ENCODE results near the gene SLC9A7. TPM values are rescaled to one million over a fixed set of nuclear protein-coding genes. Genes with fewer than 3 reads are reported as not detected.

The SLC9A7 gene
- total and polyA plus RNA-seq, 2 of the 13 experiments (the other 11 are each of a cell fraction or from before 2014, with no cell fraction given) = 5.8 to 7.2 TPM

DNA sequence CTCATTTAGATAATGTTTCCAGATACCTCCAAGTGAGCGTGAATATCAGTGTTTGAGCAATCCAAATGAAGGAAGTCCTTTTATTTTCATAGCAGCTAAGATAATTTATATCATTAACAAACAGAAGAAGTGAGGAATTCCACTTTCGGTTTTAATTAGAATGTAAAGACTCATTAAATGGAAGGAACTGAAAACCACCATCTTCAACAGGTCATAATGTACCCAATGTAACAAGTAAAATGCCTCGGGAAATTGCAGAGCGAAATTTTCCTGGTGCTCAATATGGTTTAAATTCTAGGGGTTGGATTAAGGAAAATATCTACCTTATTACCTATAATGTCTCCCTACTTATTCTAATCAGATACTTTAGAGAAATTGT lies 33.9 kb upstream of the SLC9A7 start (continued):
- TF ChIP-seq, protein P1, sequence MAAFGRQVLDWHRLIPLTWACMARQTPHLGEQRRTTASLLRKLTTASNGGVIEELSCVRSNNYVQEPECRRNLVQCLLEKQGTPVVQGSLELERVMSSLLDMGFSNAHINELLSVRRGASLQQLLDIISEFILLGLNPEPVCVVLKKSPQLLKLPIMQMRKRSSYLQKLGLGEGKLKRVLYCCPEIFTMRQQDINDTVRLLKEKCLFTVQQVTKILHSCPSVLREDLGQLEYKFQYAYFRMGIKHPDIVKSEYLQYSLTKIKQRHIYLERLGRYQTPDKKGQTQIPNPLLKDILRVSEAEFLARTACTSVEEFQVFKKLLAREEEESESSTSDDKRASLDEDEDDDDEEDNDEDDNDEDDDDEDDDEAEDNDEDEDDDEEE (CRISPR knock-in tag; IDR thresholded peaks at IDR 0.05) = no peak
- TF ChIP-seq ZBTB8A (CRISPR knock-in tag; IDR thresholded peaks at IDR 0.05; ENCODE audit: borderline replicate concordance, low read depth) = no peak

DNA sequence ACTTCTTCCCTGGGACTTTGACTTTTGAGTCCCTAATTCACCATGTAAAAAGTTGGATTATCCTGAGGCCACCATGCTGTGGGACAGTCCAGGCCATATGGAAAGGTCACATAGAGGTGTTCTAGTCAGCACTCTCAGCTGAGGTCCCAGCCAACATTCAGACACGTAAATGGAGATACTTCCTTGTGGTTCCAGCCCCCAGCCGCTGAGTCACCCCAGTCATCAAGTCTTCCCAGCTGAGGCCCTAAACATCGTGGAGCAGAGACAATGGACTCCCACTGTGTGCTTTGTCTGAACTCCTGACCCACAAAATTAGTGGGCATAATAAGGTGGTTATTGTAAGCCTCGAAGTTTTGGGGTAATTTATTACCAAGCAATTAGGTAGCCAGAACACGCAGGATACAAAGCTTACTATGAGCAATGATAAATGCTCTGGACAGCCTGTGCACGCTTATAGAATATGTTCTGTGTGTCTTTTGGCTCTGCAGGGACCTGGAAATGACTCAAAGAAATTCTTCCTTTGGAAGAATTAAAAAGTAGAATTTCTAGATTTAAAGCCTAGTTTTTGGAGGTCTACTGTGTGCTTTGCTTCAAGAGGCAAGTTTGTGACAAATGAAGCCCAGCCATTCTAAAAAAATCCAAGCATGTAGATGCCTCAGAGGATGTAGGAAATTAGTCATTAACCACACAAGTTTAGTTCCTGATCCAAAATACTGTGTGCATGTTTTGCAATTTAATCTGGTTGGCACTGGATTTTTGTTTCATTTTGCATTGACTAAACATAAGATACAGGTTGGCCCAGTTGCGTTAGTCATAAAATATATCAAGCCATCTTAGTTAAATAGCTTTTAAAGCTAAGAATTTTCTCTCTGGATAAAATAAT lies 33.2 kb upstream of the SLC9A7 start:
- WGBS (ENCODE audit: low lambda C conversion rate) = 12% methylated on average over 2 of the region's 7 CpGs
- Histone ChIP-seq H3K4me3 (replicated peaks in 1 of 3; ENCODE audit: insufficient read depth in 1 of 3, low read depth in 2 of 3, low read length in 3 of 3) (no peak overlapping the region), H3K27ac (ENCODE audit: extremely low read length, insufficient read depth, low read length) (no peak overlapping the region), H3K27me3 (ENCODE audit: control insufficient read depth in 1 of 2, insufficient read depth in 2 of 2, low read length in 2 of 2) (no peaks in the 10 kb centered on the region), H3K79me2 (ENCODE audit: insufficient read depth, low read length) (no peaks in the 10 kb centered on the region), H3K4me2 (ENCODE audit: low read depth, low read length) (peak overlapping the region; percentile 39; the same call in 1 of the 2 replicates), H2AFZ (ENCODE audit: low read length) (no peak overlapping the region), H3K9ac (ENCODE audit: insufficient read depth, low read depth, low read length) (no peak overlapping the region), H3K36me3 (replicated peaks in 1 of 2; ENCODE audit: control insufficient read depth in 1 of 2, insufficient read depth in 2 of 2, low read length in 2 of 2) (no peaks in the 10 kb centered on the region), H4K20me1 (ENCODE audit: insufficient read depth, low read length) (no peaks in the 10 kb centered on the region), H3K9me3 (ENCODE audit: low read length) (no peaks in the 10 kb centered on the region), H3K4me1 (ENCODE audit: insufficient read depth, low read length) (peaks cover 22% of the 10 kb centered on the region)
- ChIA-PET CTCF (ENCODE audit: low intra/inter-chr PET ratio, low total read pairs) (no interaction called here), POLR2A (no interaction called here)
- peak; percentile 32 for DNase-seq (ENCODE audit: low spot score)
- intact Hi-C loops (cut with micrococcal nuclease; ENCODE audit: unreplicated experiment) = no loop called here
- TF ChIP-seq, protein P2, sequence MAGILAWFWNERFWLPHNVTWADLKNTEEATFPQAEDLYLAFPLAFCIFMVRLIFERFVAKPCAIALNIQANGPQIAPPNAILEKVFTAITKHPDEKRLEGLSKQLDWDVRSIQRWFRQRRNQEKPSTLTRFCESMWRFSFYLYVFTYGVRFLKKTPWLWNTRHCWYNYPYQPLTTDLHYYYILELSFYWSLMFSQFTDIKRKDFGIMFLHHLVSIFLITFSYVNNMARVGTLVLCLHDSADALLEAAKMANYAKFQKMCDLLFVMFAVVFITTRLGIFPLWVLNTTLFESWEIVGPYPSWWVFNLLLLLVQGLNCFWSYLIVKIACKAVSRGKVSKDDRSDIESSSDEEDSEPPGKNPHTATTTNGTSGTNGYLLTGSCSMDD (CRISPR knock-in tag; IDR thresholded peaks at IDR 0.05) = no peak
- TF ChIP-seq FOSL2 (CRISPR knock-in tag; IDR thresholded peaks at IDR 0.05) = peak; percentile 56
- TF ChIP-seq CHD2 (IDR thresholded peaks at IDR 0.05; ENCODE audit: low read depth, low read length) = no peak
- TF ChIP-seq POLR2G (IDR thresholded peaks at IDR 0.05; ENCODE audit: low read depth, low read length) = no peak
- no peak for TF ChIP-seq ZBTB7B (CRISPR knock-in tag; IDR thresholded peaks at IDR 0.05)
- in situ Hi-C loops (cut with HindIII; ENCODE audit: extremely low pct_ligation_motif_present, low pct_unique_long_range_greater_than_20kb) = no loop called here
- peak; percentile 57 for FAIRE-seq
- peak; percentile 38; the same call in 2 of the 3 replicates for ATAC-seq
- no TSS peak for BruUV-seq (replicated peaks)

Measured in HepG2 (cell line).